Neuronal stem cell (in vitro differentiated cells): ENCODE data around the gene OBSCN.

Source experiments
- DNase-seq: peaks from one replicate; pipeline ENCODE4 v3.0.0-alpha.2; 2013; ENCODE audit warnings: low spot score
- H2AFZ ChIP-seq: one replicate; pipeline ENCODE4 v1.6.1; 2013; ENCODE audit warnings: mild to moderate bottlenecking, low read length, inconsistent platforms
- H2AK5ac ChIP-seq: 2 replicates; pipeline ENCODE4 v1.6.1; 2013; ENCODE audit warnings: low read depth, mild to moderate bottlenecking, inconsistent platforms, low read length, moderate library complexity, mixed read lengths
- H2BK120ac ChIP-seq: 2 replicates; pipeline ENCODE4 v1.6.1; 2013; ENCODE audit warnings: low read depth, mild to moderate bottlenecking, inconsistent platforms, low read length, moderate library complexity, mixed read lengths
- H2BK12ac ChIP-seq: one replicate; pipeline ENCODE4 v1.6.1; 2013; ENCODE audit warnings: low read length, inconsistent platforms
- H2BK15ac ChIP-seq: 2 replicates; pipeline ENCODE4 v1.6.1; 2013; ENCODE audit warnings: mild to moderate bottlenecking, low read length, inconsistent platforms, mixed read lengths
- H2BK5ac ChIP-seq: one replicate; pipeline ENCODE4 v1.6.1; 2013; ENCODE audit warnings: inconsistent platforms, mild to moderate bottlenecking, low read length, moderate library complexity
- H3K14ac ChIP-seq: one replicate; pipeline ENCODE4 v1.6.1; 2013; ENCODE audit warnings: low read length, inconsistent platforms
- H3K18ac ChIP-seq: 2 replicates; pipeline ENCODE4 v1.6.1; 2013; ENCODE audit warnings: low read length, inconsistent platforms
- H3K23ac ChIP-seq: 2 replicates; pipeline ENCODE4 v1.6.1; 2013; ENCODE audit warnings: low read depth, mild to moderate bottlenecking, mixed read lengths, low read length, inconsistent platforms; ENCODE audit not compliant: poor library complexity
- H3K27ac ChIP-seq: replicated peaks from 3 replicates; pipeline ENCODE4 v1.5.1; 2013; ENCODE audit warnings: low read length, inconsistent platforms
- H3K27me3 ChIP-seq, 3 experiments: 2 replicates each; pipeline ENCODE4 v1.6.1; 2013; ENCODE audit warnings: low read length in 3 of 3, mild to moderate bottlenecking in 2 of 3, inconsistent platforms in 1 of 3, low read depth in 1 of 3, mixed read lengths in 1 of 3, moderate library complexity in 1 of 3; ENCODE audit not compliant: control insufficient read depth in 3 of 3, insufficient read depth in 3 of 3
- H3K36me3 ChIP-seq, 2 donors: replicated peaks in 1 of 2; 2 replicates each; pipeline ENCODE4 v1.6.1; 2013; ENCODE audit warnings: low read length in 2 of 2; ENCODE audit not compliant: control insufficient read depth in 2 of 2, insufficient read depth in 2 of 2
- H3K4ac ChIP-seq: 2 replicates; pipeline ENCODE4 v1.6.1; 2013; ENCODE audit warnings: inconsistent platforms, mild to moderate bottlenecking, low read length, moderate library complexity
- H3K4me1 ChIP-seq, 2 donors: 1 replicate in 1 of 2; 2 replicates in 1 of 2; pipeline ENCODE4 v1.6.1; 2013; ENCODE audit warnings: low read length in 2 of 2, low read depth in 1 of 2; ENCODE audit not compliant: control insufficient read depth in 2 of 2, insufficient read depth in 1 of 2
- H3K4me2 ChIP-seq: one replicate; pipeline ENCODE4 v1.6.1; 2013; ENCODE audit warnings: mild to moderate bottlenecking, low read length, inconsistent platforms; ENCODE audit not compliant: insufficient read depth, poor library complexity, severe bottlenecking
- H3K4me3 ChIP-seq, 2 donors: 2 replicates each; pipeline ENCODE4 v1.5.1; 2013; ENCODE audit warnings: low read length in 2 of 2, mild to moderate bottlenecking in 2 of 2, inconsistent platforms in 1 of 2, moderate library complexity in 1 of 2
- H3K79me1 ChIP-seq: one replicate; pipeline ENCODE4 v1.6.1; 2013; ENCODE audit warnings: low read depth, mild to moderate bottlenecking, inconsistent platforms, low read length, moderate library complexity
- H3K9ac ChIP-seq: one replicate; pipeline ENCODE4 v1.6.1; 2013; ENCODE audit warnings: mild to moderate bottlenecking, low read depth, low read length, inconsistent platforms; ENCODE audit not compliant: poor library complexity
- H3K9me3 ChIP-seq, 2 donors: replicated peaks in 1 of 2; 2 replicates each; pipeline versions ENCODE3 to v1.6.1; 2013; ENCODE audit warnings: low read length in 2 of 2, mild to moderate bottlenecking in 2 of 2, inconsistent platforms in 1 of 2, low read depth in 1 of 2, mixed read lengths in 1 of 2, moderate library complexity in 1 of 2; ENCODE audit not compliant: control insufficient read depth in 2 of 2, insufficient read depth in 1 of 2
- H4K8ac ChIP-seq: one replicate; pipeline ENCODE4 v1.6.1; 2013; ENCODE audit warnings: low read depth, mild to moderate bottlenecking, inconsistent platforms, low read length, moderate library complexity
- H4K91ac ChIP-seq: one replicate; pipeline ENCODE4 v1.6.1; 2013; ENCODE audit warnings: low read length, low read depth, mild to moderate bottlenecking, inconsistent platforms; ENCODE audit not compliant: poor library complexity
- WGBS, 2 donors: extraction: QIAGEN DNeasy Blood & Tissue Kit; methylation state at CpG; one replicate each; pipeline ENCODE4 v1.1.7; 2013; ENCODE audit warnings: missing lambda C conversion rate in 2 of 2, mixed read lengths in 1 of 2; ENCODE audit not compliant: insufficient read length in 2 of 2, insufficient replicate concordance in 1 of 2; ENCODE audit errors: extremely low coverage in 2 of 2; 5-methylcytosine and 5-hydroxymethylcytosine counted together

OBSCN gene

GRCh38 chr1:228313536-228314277 lies 105.9 kb downstream of the OBSCN start:
- no peak overlapping the region for H2BK15ac ChIP-seq
- H2AK5ac ChIP-seq: no peak overlapping the region
- H3K27ac ChIP-seq: no peak overlapping the region
- H2BK12ac ChIP-seq: no peak overlapping the region
- no peak overlapping the region for H2AFZ ChIP-seq
- no peaks in the 10 kb centered on the region for H3K4me1 ChIP-seq
- no peak overlapping the region for H3K18ac ChIP-seq
- no peak for DNase-seq
- no peak overlapping the region for H3K14ac ChIP-seq
- peaks cover 10 to 16% of the 10 kb centered on the region in 2 donors for H3K9me3 ChIP-seq
- no peak overlapping the region for H4K8ac ChIP-seq
- no peaks in the 10 kb centered on the region for H3K27me3 ChIP-seq
- H3K36me3 ChIP-seq: peaks cover 0 to 13% of the 10 kb centered on the region in 2 donors
- no CpG with 5 or more reads among the region's 25 CpGs for WGBS, 2 donors
- H2BK5ac ChIP-seq: no peak overlapping the region
- no peak overlapping the region for H4K91ac ChIP-seq
- no peak overlapping the region for H2BK120ac ChIP-seq
- H3K9ac ChIP-seq: peak overlapping the region; percentile 54
- H3K4me3 ChIP-seq: peak overlapping the region in 1 of 2 donors; percentile 23
- no peak overlapping the region for H3K4me2 ChIP-seq
- H3K4ac ChIP-seq: no peak overlapping the region
- peaks cover 1% of the 10 kb centered on the region for H3K79me1 ChIP-seq
- H3K23ac ChIP-seq: no peak overlapping the region

DNA sequence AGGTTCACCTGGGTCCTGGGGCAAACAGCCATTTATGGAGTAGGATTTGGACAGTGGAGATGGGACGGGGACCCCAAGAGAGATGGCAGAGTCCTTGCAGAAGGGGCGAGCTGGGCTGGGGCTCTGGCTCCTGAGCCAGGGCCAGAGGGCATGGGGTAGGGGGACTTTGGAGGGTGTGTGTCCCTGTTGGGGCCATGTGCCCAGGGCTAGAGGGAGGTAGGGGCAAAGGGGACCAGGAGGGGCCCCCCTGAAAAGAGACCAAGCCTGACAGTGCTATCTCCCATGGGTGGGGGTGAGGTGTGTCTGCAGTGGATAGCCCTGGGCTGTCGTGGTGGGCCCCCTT lies 106.4 kb downstream of the OBSCN start:
- no peak for DNase-seq
- Histone ChIP-seq H3K4me3 (peak overlapping the region in 1 of 2 donors; percentile 30), H2BK120ac (no peak overlapping the region), H3K23ac (peak overlapping the region; percentile 94), H3K4me1 (no peaks in the 10 kb centered on the region), H4K91ac (no peak overlapping the region), H3K14ac (no peak overlapping the region), H2BK15ac (no peak overlapping the region), H2BK12ac (no peak overlapping the region), H4K8ac (no peak overlapping the region), H2BK5ac (no peak overlapping the region), H3K9ac (no peak overlapping the region), H2AFZ (no peak overlapping the region), H3K4ac (no peak overlapping the region), H3K27ac (no peak overlapping the region), H3K79me1 (peaks cover 1% of the 10 kb centered on the region), H3K4me2 (no peak overlapping the region), H3K18ac (no peak overlapping the region), H2AK5ac (no peak overlapping the region), H3K27me3 (no peaks in the 10 kb centered on the region), H3K36me3 (peaks cover 0 to 15% of the 10 kb centered on the region in 2 donors), H3K9me3 (peaks cover 10 to 16% of the 10 kb centered on the region in 2 donors)
- no CpG with 5 or more reads among the region's 3 CpGs for WGBS, 2 donors

- Histone ChIP-seq H3K4ac (no peak overlapping the region), H2BK12ac (no peak overlapping the region), H3K27ac (no peak overlapping the region), H3K9ac (no peak overlapping the region), H4K91ac (no peak overlapping the region), H3K9me3 (peaks cover 10 to 17% of the 10 kb centered on the region in 2 donors), H4K8ac (no peak overlapping the region), H3K14ac (peak overlapping the region; percentile 90), H3K4me3 (peak overlapping the region in 1 of 2 donors; percentile 30), H3K79me1 (peaks cover 1% of the 10 kb centered on the region), H3K36me3 (peaks cover 0 to 20% of the 10 kb centered on the region in 2 donors), H3K27me3 (no peaks in the 10 kb centered on the region), H2AK5ac (no peak overlapping the region), H2BK15ac (no peak overlapping the region), H3K4me1 (no peaks in the 10 kb centered on the region), H2BK120ac (no peak overlapping the region), H3K23ac (peak overlapping the region; percentile 94), H2AFZ (no peak overlapping the region), H3K18ac (peak overlapping the region; percentile 25), H3K4me2 (no peak overlapping the region), H2BK5ac (no peak overlapping the region)
- DNase-seq: no peak
- no CpG with 5 or more reads among the region's 31 CpGs for WGBS, 2 donors
Observed at GRCh38 chr1:228314658-228315483, 107.0 kb downstream of the OBSCN start.

GRCh38 chr1:228315484-228315944 lies 107.7 kb downstream of the OBSCN start:
- H3K4me2 ChIP-seq: no peak overlapping the region
- no peak overlapping the region for H2BK120ac ChIP-seq
- H2BK12ac ChIP-seq: no peak overlapping the region
- peaks cover 1% of the 10 kb centered on the region for H3K79me1 ChIP-seq
- WGBS, 2 donors: no CpG with 5 or more reads among the region's 17 CpGs
- H3K23ac ChIP-seq: peak overlapping the region; percentile 5
- H3K9ac ChIP-seq: no peak overlapping the region
- H3K14ac ChIP-seq: no peak overlapping the region
- H3K27ac ChIP-seq: no peak overlapping the region
- H2BK5ac ChIP-seq: no peak overlapping the region
- H4K8ac ChIP-seq: no peak overlapping the region
- H2AK5ac ChIP-seq: no peak overlapping the region
- no peak overlapping the region for H4K91ac ChIP-seq
- H3K18ac ChIP-seq: peak overlapping the region; percentile 65
- H3K36me3 ChIP-seq: peaks cover 0 to 19% of the 10 kb centered on the region in 2 donors
- no peak overlapping the region for H2BK15ac ChIP-seq
- H3K4me1 ChIP-seq: no peaks in the 10 kb centered on the region
- H3K9me3 ChIP-seq: peaks cover 10 to 14% of the 10 kb centered on the region in 2 donors
- H3K4me3 ChIP-seq: no peak overlapping the region
- H2AFZ ChIP-seq: no peak overlapping the region
- no peaks in the 10 kb centered on the region for H3K27me3 ChIP-seq
- no peak overlapping the region for H3K4ac ChIP-seq
- DNase-seq: no peak
